NCI-H2107 treated with DMSO at 0.1 percent for 48 hours (cell line): ENCODE measurements around the gene CHD9.

Experiments
- DNase-seq: peaks from one replicate; lab custom pipeline; 2025; ENCODE audit not compliant: unreplicated experiment; lab: John Stamatoyannopoulos, UW

Gene CHD9

GRCh38 chr16:53191413-53191812, 136.6 kb downstream of the CHD9 start:
- DNase-seq: no peak

DNA sequence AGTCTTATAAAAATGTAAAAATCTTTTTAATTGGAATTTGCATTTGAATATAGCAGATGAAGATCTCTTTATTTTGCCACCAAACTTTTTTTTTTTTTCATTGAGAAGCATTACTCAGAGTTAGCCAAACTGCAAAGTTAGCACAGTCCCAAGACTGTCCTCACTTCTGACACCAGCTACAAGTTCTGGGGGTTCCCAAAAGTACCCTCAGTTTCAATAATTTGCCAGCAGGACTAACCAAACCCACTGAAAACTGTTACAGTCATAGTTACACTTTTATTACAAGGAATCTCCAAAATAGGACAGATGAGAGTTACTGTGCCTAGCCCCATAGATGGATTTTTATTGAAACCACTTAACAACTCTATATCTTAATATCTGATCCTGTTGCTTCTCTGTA, 144.1 kb downstream of the CHD9 start:
- DNase-seq: no peak

- no peak for DNase-seq
These were observed 147.1 kb downstream of the CHD9 start for GRCh38 chr16:53201900-53202299.

- no peak for DNase-seq
These were observed 147.6 kb downstream of the CHD9 start for GRCh38 chr16:53202398-53202797.

- peak; percentile 96 for DNase-seq
These were observed 153.3 kb downstream of the CHD9 start for GRCh38 chr16:53207810-53208752.

GRCh38 chr16:53209429-53209828, 154.6 kb downstream of the CHD9 start:
- DNase-seq: peak; percentile 32

- DNase-seq: no peak
These were observed 155.1 kb downstream of the CHD9 start for GRCh38 chr16:53209877-53210276.

GRCh38 chr16:53211253-53211652, 156.5 kb downstream of the CHD9 start:
- no peak for DNase-seq

DNA sequence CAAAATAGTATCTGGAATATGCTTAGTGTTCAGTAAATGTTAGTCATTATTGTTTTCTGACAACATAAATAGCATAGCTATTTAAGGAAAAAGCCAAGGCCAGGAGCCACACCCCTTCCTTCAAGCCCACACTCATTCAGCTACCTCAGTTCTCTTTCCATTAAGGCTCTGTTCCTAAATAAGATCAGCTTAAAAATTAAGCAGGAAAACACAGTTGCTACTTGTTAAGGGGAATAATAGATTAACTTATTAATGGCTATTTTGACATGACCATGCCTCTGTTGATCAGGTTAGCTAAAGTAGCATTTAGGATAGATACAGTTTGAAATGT, 158.1 kb downstream of the CHD9 start:
- DNase-seq: no peak

- no peak for DNase-seq
These were observed 158.8 kb downstream of the CHD9 start for GRCh38 chr16:53213542-53213941.

DNA sequence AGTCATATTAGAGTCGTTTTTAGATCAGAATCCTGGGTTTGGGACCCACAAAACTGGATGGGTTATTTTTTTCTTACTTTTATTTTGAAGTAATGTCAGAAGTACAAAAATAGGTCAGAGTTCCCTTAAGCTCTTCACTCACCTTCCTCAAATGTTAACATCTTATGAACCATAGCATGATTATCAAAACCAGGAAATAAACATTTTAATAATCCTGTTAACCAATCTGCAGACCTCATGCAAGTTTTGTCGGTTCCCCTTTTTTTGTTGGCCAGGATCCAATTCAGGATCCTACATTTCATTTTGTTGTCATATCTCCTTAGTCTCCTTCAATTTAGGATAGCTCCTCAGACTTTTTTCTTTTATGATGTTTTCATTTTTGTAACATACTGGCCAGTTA, 162.0 kb downstream of the CHD9 start:
- DNase-seq: no peak

DNA sequence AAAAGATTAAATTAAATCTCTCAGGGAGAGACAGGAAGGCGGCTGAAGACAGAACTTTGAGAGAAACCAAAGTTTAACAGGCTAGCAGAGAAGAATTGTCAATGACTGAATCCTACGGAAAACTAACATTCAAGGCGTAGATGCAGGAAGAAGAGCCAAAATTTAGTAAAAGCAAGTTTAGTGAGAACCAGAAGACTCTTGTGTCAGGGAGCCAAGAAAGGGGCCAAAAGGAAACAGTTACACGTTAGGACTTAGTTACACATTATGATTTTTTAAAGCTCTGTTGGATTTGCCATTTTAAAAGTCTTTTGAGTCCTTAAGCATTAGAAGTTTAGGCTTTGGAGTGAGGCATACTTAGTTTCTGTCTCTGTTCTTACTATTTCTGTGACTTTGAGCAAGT, 164.6 kb downstream of the CHD9 start:
- no peak for DNase-seq

DNA sequence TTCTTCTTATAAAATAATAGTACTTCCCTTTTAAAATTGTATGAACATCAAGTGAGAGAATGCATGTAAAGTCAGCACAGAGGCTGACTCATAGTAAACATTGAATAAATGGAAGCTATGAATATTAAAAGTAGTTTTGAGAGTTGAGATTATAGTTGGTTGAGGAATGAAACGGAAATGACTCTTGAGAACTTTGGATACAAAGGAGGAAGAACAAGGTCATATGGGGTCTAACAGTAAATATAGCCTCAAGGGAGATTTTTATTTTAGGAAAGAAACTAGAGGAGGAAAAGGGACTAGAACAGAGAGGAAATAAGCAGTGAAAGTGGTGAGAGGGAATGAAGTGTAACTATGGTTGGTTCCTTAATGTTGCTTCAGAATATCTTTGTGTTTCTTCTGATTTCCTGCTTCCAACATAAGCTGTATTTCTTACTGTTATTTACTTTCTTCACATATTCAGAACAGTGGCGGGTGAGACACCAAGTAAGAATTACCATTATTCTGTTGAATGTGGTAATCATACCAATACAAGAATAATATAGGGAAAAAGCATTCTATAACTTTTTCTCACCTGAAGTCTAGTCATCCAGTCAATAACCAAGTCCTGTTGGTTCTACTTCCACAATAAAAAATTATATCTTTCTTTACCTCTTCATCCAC, 165.1 kb downstream of the CHD9 start:
- DNase-seq: no peak

DNA sequence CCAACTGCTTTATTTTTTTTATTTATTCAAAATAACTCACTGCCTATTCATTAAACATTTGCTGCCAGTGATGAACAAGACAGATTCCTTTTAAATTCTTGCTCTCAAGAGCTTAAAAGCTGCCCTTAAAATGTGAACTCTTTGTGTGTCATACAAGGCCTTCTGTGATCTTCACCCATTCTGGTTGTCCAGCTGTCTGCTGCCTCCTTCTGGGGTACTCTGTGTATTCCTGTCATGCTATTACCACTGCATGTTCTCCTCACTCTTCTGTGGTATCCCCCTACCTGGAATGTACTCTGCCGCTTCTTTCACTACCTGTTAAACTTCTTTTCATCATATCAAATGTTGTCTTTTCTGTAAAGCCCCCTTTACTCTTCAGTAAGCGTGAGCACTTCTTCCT, 165.8 kb downstream of the CHD9 start:
- no peak for DNase-seq

DNA sequence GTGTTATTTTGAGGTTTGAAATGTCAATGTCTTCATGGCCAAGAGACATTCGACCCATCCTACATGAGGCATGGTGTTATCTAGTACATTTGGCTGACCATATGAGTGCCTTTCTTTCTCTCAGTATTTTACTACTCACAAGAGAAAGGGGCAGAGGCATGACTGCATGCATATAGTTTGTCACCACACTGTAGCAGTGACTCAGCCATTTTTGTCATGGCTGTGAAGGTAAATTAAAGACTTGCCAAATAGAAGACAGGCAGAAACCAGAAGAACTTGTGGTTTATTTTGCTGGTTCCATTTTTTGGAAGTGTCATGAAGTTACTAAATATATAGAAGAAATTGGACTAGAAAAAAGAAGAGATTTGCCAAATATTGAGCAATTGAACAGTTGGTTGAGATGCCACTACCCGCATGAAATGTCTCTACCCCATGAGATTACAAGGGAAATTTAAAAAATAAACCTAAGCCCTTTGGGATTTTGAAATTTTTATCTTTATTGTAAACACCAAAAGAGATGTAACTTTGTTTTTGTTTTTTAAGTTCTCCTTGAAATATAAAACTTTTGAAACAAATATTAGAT, 170.3 kb downstream of the CHD9 start:
- DNase-seq: no peak

DNA sequence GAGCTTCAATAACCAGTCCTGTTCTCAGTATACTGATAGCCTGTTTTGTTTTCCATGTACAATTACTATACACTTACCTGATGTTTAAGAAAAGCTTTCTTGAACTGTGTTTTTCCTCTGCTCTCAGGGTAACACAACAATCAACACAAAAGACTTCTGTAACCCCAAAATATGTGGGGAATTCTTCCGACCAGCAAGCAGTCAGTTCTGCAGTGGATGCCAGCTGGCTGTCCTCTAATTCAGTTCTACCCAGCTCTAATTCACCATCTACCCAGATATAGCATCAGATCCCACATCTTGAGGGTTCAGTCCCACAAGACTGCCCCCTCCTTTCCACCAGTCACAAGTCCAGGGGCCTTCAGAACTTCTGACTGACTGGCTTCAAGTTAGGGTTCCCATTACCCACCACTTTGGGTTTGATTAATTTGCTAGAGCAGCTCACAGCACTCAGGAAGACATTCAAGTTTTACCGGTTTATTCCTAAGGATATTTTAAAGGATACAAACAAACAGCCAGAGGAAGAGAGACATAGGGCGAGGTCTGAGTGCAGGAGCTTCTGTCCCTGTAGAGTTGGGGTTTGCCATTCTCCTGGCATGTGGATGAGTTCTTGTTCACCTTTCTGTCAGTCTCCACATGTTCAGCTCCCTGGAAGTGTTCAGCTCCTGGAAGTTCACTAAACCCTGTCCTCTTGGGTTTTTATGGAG, 178.2 kb downstream of the CHD9 start:
- no peak for DNase-seq

- no peak for DNase-seq
These were observed 180.0 kb downstream of the CHD9 start for GRCh38 chr16:53234836-53235235.

DNA sequence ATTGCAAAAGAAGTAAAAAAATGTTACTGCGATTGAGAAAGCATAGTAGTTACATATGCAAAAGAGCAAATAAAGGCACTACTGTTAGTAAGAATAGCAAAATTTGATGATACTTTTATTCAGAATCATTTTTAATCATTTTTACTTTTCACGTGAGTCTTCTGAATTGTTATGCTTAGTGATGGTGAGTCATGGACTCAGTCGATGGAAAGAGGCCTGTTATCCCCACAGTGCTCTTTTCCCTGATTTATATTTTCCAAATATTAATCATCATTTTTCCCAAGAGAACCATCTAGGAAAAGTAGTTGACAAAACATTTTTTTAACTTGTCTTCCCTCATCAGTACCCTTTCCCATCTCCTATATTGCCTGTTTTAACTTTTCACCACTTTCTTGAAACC, 181.1 kb downstream of the CHD9 start:
- DNase-seq: no peak

GRCh38 chr16:53249331-53249730, 194.5 kb downstream of the CHD9 start:
- DNase-seq: no peak

- DNase-seq: no peak
These were observed 202.2 kb downstream of the CHD9 start for GRCh38 chr16:53257001-53257400.

DNA sequence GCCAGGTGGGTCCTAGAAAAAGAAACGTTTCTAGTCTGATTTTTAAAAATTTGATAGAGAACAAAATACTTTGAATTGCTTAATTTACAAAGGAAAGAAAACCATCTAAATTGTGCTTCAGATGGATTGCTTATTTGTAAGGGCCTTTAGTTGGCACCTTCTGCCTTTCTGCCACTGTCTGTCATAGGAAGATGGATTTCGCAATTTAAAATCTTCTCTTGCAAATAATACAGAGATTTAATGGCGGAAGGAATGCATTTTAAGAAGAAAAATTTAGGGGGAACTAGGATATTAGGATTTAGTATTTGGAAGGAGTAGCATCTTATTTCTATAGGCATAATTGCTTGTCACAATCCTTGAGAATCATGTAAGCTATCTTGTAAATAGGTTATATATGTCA, 204.0 kb downstream of the CHD9 start:
- DNase-seq: no peak

DNA sequence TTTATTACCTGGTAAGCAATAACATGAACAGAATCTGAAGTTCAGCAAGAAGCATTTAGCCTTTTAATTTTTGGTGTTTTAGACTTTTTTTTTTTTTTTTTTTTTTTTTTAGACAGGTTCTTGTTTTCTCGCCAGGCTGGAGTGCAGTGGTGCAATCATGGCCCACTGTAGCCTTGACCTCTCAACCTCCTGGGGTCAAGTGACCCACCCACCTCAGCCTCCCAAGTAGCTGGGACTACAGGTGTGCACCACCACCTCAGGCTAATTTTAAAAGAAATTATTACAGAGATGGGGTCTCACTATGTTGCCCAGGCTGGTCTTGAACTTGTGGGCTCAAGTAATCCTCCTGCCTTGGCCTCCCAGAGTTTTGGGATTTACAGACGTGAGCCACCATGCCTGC, 206.5 kb downstream of the CHD9 start:
- no peak for DNase-seq
